Neural cell (in vitro differentiated cells): ENCODE data around the gene MAJIN. TPM values are rescaled to one million over a fixed set of nuclear protein-coding genes. Genes with fewer than 3 reads are reported as not detected.
A peak's percentile ranks its signal among the peaks of the same experiment; 100 is the strongest.

ENCODE experiments used
- H2AFZ ChIP-seq: fragments of 200-600, 300-800 bp; sonication (generic), shearing (Covaris generic); 2 replicates; pipeline ENCODE4 v1.6.0; 2014; ENCODE audit warnings: low read depth, mild to moderate bottlenecking, antibody characterized with exemption, low read length, moderate library complexity
- H3F3A ChIP-seq: fragments of 200-600 bp; shearing (Covaris generic); 2 replicates; pipeline ENCODE4 v1.6.1; 2016; ENCODE audit warnings: mild to moderate bottlenecking, moderate library complexity, mixed read lengths, antibody characterized with exemption, low read length; ENCODE audit not compliant: insufficient read depth, poor library complexity, severe bottlenecking
- H3K27ac ChIP-seq: fragments of 200-600, 300-800 bp; sonication (generic), shearing (Covaris generic); 2 replicates; pipeline ENCODE4 v1.5.1; 2014; ENCODE audit warnings: mild to moderate bottlenecking, low read length, moderate library complexity
- H3K27me3 ChIP-seq: fragments of 300-800, 200-600 bp; sonication (generic), shearing (Covaris generic); 2 replicates; pipeline ENCODE4 v1.6.0; 2014; ENCODE audit warnings: mild to moderate bottlenecking, low read depth, low read length, moderate library complexity; ENCODE audit not compliant: insufficient read depth
- H3K36me3 ChIP-seq: fragments of 300-800, 200-600 bp; sonication (generic), shearing (Covaris generic); 2 replicates; pipeline ENCODE4 v1.5.1; 2014; ENCODE audit warnings: mild to moderate bottlenecking, antibody characterized with exemption, low read length, moderate library complexity; ENCODE audit not compliant: insufficient read depth
- H3K4me2 ChIP-seq: fragments of 300-800, 200-600 bp; sonication (generic), shearing (Covaris generic); 2 replicates; pipeline ENCODE4 v1.6.0; 2014; ENCODE audit warnings: mild to moderate bottlenecking, low read length
- H3K4me3 ChIP-seq: fragments of 300-800, 200-600 bp; sonication (generic), shearing (Covaris generic); 2 replicates; pipeline ENCODE4 v1.5.1; 2014; ENCODE audit warnings: mild to moderate bottlenecking, low read length, moderate library complexity
- H3K79me2 ChIP-seq: fragments of 200-600 bp; shearing (Covaris generic); replicated peaks from 2 replicates; pipeline ENCODE4 v1.6.0; 2014; ENCODE audit warnings: mild to moderate bottlenecking, low read length, moderate library complexity; ENCODE audit not compliant: insufficient read depth
- H3K9ac ChIP-seq: fragments of 300-800, 200-600 bp; sonication (generic), shearing (Covaris generic); 2 replicates; pipeline ENCODE4 v1.6.1; 2016; ENCODE audit warnings: mild to moderate bottlenecking, low read length, mixed read lengths
- H3K9me2 ChIP-seq: fragments of 200-600 bp; shearing (Covaris generic); 2 replicates; pipeline ENCODE4 v1.6.1; 2016; ENCODE audit warnings: mild to moderate bottlenecking, low read length, mixed read lengths; ENCODE audit not compliant: insufficient read depth
- H3K9me3 ChIP-seq: fragments of 200-600, 300-800 bp; sonication (generic), shearing (Covaris generic); 2 replicates; pipeline ENCODE4 v1.6.1; 2016; ENCODE audit warnings: mild to moderate bottlenecking, mixed run types, low read length, moderate library complexity, mixed read lengths
- H4K20me1 ChIP-seq: fragments of 200-600 bp; shearing (Covaris generic); 2 replicates; pipeline ENCODE4 v1.6.1; 2016; ENCODE audit warnings: mild to moderate bottlenecking, mixed run types; ENCODE audit not compliant: insufficient read depth
- EP300 ChIP-seq: fragments of 450-650 bp; conservative IDR thresholded peaks from 2 replicates; pipeline ENCODE4 v1.6.1; 2014; ENCODE audit warnings: antibody characterized with exemption, mild to moderate bottlenecking, moderate library complexity; ENCODE audit not compliant: poor library complexity, severe bottlenecking
- EZH2 ChIP-seq: fragments of 200-600, 300-800 bp; shearing (Covaris generic), sonication (generic); IDR thresholded peaks from 2 replicates; pipeline ENCODE4 v1.6.1; 2014; ENCODE audit warnings: antibody characterized with exemption, low read length, borderline replicate concordance, mild to moderate bottlenecking; ENCODE audit not compliant: insufficient read depth, poor library complexity, severe bottlenecking
- MXI1 ChIP-seq: fragments of 450-650 bp; conservative IDR thresholded peaks from 2 replicates; pipeline ENCODE4 v1.6.1; 2014; ENCODE audit warnings: antibody characterized with exemption, mild to moderate bottlenecking; ENCODE audit not compliant: poor library complexity, severe bottlenecking
- POLR2AphosphoS5 ChIP-seq: IDR thresholded peaks from 2 replicates; pipeline ENCODE4 v1.6.1; 2012
- RAD21 ChIP-seq: fragments of 450-650 bp; conservative IDR thresholded peaks from 2 replicates; pipeline ENCODE4 v1.6.1; 2014; ENCODE audit warnings: antibody characterized with exemption, mild to moderate bottlenecking, moderate library complexity
- SMC3 ChIP-seq: fragments of 450-650 bp; conservative IDR thresholded peaks from 2 replicates; pipeline ENCODE4 v1.6.1; 2014; ENCODE audit warnings: antibody characterized with exemption, mild to moderate bottlenecking, moderate library complexity; ENCODE audit not compliant: poor library complexity
- TAF1 ChIP-seq: IDR thresholded peaks from 2 replicates; pipeline ENCODE4 v1.6.1; 2012; ENCODE audit warnings: low read depth
- polyA plus RNA-seq: library from polyadenylated mRNA; depleted of rRNA; stranded (reverse); fragments of >200 nt; gene quantifications from 2 replicates; pipeline ENCODE4 v1.2.3, GENCODE V29; 2014
- TF ChIP-seq, protein P1 (sequence below): IDR thresholded peaks from 2 replicates; pipeline ENCODE4 v1.6.1; 2012; ENCODE audit warnings: borderline replicate concordance

The MAJIN gene
- polyA plus RNA-seq, 1 donor from 2014 or later, result not detected

DNA sequence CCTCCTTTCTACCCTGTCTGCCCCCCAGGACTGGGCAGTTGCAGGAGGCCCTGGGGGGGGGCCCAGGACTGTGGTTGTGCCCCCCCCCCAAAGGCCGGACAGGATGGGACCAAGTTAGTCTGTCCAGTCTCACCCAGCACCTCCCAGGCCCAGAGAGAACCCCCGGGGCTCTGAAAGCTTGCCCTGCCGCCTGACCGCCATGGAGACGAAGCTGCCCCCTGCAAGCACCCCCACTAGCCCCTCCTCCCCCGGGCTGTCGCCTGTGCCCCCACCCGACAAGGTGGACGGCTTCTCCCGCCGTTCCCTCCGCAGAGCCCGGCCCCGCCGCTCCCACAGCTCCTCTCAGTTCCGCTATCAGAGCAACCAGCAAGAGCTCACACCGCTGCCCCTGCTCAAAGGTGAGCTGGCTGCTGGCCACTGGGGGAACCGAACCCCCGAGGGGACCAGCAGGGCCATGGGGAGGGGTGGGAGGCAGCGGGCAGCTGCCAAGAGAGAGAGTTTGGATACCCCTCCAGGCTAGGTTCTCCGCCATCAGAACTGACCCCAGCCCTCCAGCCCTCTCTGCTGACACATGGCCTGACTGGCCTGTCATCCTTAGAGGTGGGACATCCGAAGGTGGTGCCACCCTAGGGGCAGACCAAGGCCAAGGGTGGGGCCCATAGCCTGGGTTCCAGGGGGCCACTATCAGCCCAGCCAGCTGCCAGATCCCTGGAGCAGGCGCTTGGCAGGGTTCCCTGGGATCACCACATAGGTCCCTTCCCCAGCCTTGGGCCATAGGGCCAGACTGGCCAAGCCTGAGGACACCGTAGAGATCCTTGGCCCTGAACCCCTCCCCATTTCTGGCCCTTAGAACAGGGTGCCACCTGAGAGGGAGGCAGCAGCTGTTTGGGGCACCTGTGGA is 46.1 kb downstream of the MAJIN start:
- no peak for TF ChIP-seq POLR2AphosphoS5
- TF ChIP-seq SMC3, result no peak
- no peak for TF ChIP-seq MXI1
- no peak for TF ChIP-seq EP300
- TF ChIP-seq, protein P1, sequence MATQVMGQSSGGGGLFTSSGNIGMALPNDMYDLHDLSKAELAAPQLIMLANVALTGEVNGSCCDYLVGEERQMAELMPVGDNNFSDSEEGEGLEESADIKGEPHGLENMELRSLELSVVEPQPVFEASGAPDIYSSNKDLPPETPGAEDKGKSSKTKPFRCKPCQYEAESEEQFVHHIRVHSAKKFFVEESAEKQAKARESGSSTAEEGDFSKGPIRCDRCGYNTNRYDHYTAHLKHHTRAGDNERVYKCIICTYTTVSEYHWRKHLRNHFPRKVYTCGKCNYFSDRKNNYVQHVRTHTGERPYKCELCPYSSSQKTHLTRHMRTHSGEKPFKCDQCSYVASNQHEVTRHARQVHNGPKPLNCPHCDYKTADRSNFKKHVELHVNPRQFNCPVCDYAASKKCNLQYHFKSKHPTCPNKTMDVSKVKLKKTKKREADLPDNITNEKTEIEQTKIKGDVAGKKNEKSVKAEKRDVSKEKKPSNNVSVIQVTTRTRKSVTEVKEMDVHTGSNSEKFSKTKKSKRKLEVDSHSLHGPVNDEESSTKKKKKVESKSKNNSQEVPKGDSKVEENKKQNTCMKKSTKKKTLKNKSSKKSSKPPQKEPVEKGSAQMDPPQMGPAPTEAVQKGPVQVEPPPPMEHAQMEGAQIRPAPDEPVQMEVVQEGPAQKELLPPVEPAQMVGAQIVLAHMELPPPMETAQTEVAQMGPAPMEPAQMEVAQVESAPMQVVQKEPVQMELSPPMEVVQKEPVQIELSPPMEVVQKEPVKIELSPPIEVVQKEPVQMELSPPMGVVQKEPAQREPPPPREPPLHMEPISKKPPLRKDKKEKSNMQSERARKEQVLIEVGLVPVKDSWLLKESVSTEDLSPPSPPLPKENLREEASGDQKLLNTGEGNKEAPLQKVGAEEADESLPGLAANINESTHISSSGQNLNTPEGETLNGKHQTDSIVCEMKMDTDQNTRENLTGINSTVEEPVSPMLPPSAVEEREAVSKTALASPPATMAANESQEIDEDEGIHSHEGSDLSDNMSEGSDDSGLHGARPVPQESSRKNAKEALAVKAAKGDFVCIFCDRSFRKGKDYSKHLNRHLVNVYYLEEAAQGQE, result no peak
- no peak for TF ChIP-seq EZH2
- Histone ChIP-seq H3F3A (no peaks in the 10 kb centered on the region), H3K9ac (peak overlapping the region; percentile 94), H3K27ac (no peak overlapping the region), H3K4me3 (peak overlapping the region; percentile 98), H3K36me3 (peaks cover 3% of the 10 kb centered on the region), H3K27me3 (no peaks in the 10 kb centered on the region), H3K4me2 (peak overlapping the region; percentile 76), H3K9me3 (no peaks in the 10 kb centered on the region), H2AFZ (no peak overlapping the region), H4K20me1 (no peaks in the 10 kb centered on the region), H3K9me2 (no peaks in the 10 kb centered on the region), H3K79me2 (no peaks in the 10 kb centered on the region)

DNA sequence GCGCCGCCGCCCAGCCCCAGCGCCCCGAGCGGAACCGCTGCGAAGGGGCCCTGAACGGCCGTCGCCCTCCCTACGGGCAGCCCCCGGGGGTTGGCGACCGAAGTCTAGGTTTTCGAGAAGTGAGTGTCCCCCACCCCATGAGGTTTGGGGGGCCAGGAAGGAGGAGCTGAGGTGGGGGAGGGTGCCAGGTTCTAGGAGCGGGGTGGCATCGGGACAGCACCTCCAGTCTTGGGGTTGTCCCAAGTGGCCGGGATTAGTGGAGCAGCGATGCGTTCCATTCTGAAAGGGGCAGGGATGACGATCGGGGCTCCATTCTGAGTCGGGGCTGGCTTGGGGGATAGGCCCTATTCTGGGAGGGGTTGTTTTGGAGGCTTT is 47.0 kb downstream of the MAJIN start:
- TF ChIP-seq TAF1 (peak; percentile 40), RAD21 (no peak)
- Histone ChIP-seq H3K4me2 (peak overlapping the region; percentile 76), H3K79me2 (no peaks in the 10 kb centered on the region), H3K9ac (peak overlapping the region; percentile 94), H3K27ac (peak overlapping the region; percentile 85), H3K9me3 (no peaks in the 10 kb centered on the region), H3K9me2 (no peaks in the 10 kb centered on the region), H3K36me3 (no peaks in the 10 kb centered on the region), H2AFZ (peak overlapping the region; percentile 97), H3K27me3 (no peaks in the 10 kb centered on the region), H4K20me1 (no peaks in the 10 kb centered on the region), H3F3A (no peaks in the 10 kb centered on the region), H3K4me3 (peak overlapping the region; percentile 98)
